H1 (cell line): ENCODE data around the gene LHFPL3. TPM values are rescaled to one million over a fixed set of nuclear protein-coding genes. Genes with fewer than 3 reads are reported as not detected.

Experiments used
- CTCF ChIA-PET: fragments of 300-600 bp; sonication (Branson Sonifier 250); formaldehyde crosslinking; loops from one replicate; lab custom pipeline; 2021; ENCODE audit not compliant: partially characterized antibody; lab: Charles Lee
- POLR2A ChIA-PET: fragments of 300-600 bp; sonication (Branson Sonifier 250); formaldehyde crosslinking; loops from one replicate; lab custom pipeline; 2021; ENCODE audit warnings: inconsistent platforms; ENCODE audit not compliant: partially characterized antibody; lab: Charles Lee
- DNase-seq, 2 experiments: peaks; one replicate each; pipeline versions ENCODE4 v3.0.0 to v3.0.0-alpha.2; 2010 to 2022; ENCODE audit warnings: low spot score in 2 of 2, low read depth in 1 of 2, mixed read lengths in 1 of 2
- FAIRE-seq: peaks from 2 replicates; lab custom pipeline; 2011; peaks lifted over from hg19 to GRCh38; lab: Jason Lieb, UNC
- H2AFZ ChIP-seq: 2 replicates; pipeline ENCODE4 v1.8.1; 2012; ENCODE audit warnings: low read length, inconsistent platforms
- H2AK5ac ChIP-seq: 2 replicates; pipeline ENCODE4 v1.6.1; 2013; ENCODE audit warnings: low read depth, low read length
- H2BK120ac ChIP-seq: replicated peaks from 2 replicates; pipeline ENCODE3; 2013; ENCODE audit warnings: low read depth, low read length, inconsistent platforms
- H2BK12ac ChIP-seq: 2 replicates; pipeline ENCODE4 v1.6.1; 2013; ENCODE audit warnings: low read depth, low read length
- H2BK15ac ChIP-seq: 2 replicates; pipeline ENCODE4 v1.6.1; 2013; ENCODE audit warnings: low read length
- H2BK20ac ChIP-seq: 2 replicates; pipeline ENCODE4 v1.6.1; 2013; ENCODE audit warnings: low read length
- H2BK5ac ChIP-seq: 2 replicates; pipeline ENCODE4 v1.6.1; 2013; ENCODE audit warnings: low read depth, low read length
- H3K14ac ChIP-seq: 2 replicates; pipeline ENCODE4 v1.6.1; 2013; ENCODE audit warnings: inconsistent platforms; ENCODE audit not compliant: insufficient read length
- H3K18ac ChIP-seq: 2 replicates; pipeline ENCODE4 v1.6.1; 2013; ENCODE audit warnings: low read length; ENCODE audit errors: extremely low read depth
- H3K23ac ChIP-seq: 2 replicates; pipeline ENCODE4 v1.6.1; 2013; ENCODE audit warnings: inconsistent platforms; ENCODE audit not compliant: insufficient read length
- H3K23me2 ChIP-seq: 2 replicates; pipeline ENCODE4 v1.6.1; 2013; ENCODE audit warnings: low read depth, low read length
- H3K27ac ChIP-seq: 2 replicates; pipeline ENCODE4 v1.6.1; 2011; ENCODE audit warnings: low read depth, low read length, inconsistent platforms
- H3K27me3 ChIP-seq, 4 experiments: replicated peaks in 1 of 4; 1 replicate in 1 of 4; 2 replicates in 3 of 4; pipeline versions ENCODE4 v1.6.1 to v1.8.1; 2011 to 2013; ENCODE audit warnings: low read length in 3 of 4, mild to moderate bottlenecking in 3 of 4, inconsistent platforms in 2 of 4, mixed read lengths in 2 of 4, moderate library complexity in 1 of 4; ENCODE audit not compliant: control insufficient read depth in 3 of 4, insufficient read depth in 3 of 4; ENCODE audit errors: extremely low read depth in 1 of 4
- H3K36me3 ChIP-seq, 4 experiments: 2 replicates each; pipeline versions ENCODE4 v1.6.1 to v1.8.1; 2011 to 2013; ENCODE audit warnings: mild to moderate bottlenecking in 4 of 4, low read length in 3 of 4, moderate library complexity in 2 of 4, control low read depth in 1 of 4, inconsistent platforms in 1 of 4; ENCODE audit not compliant: insufficient read depth in 4 of 4, control insufficient read depth in 2 of 4
- H3K4ac ChIP-seq: replicated peaks from 2 replicates; pipeline ENCODE3; 2013; ENCODE audit warnings: low read length, low read depth, mixed read lengths, inconsistent platforms; ENCODE audit not compliant: insufficient read length
- H3K4me1 ChIP-seq, 4 experiments: replicated peaks in 1 of 4; 1 replicate in 1 of 4; 2 replicates in 3 of 4; pipeline versions ENCODE4 v1.6.1 to v1.8.1; 2011 to 2013; ENCODE audit warnings: low read length in 3 of 4, inconsistent platforms in 2 of 4, mixed read lengths in 1 of 4; ENCODE audit not compliant: insufficient read depth in 4 of 4, control insufficient read depth in 3 of 4
- H3K4me2 ChIP-seq, 2 experiments: 2 replicates each; pipeline versions ENCODE4 v1.6.1 to v1.8.1; 2011 to 2013; ENCODE audit warnings: low read depth in 2 of 2, low read length in 2 of 2, control low read depth in 1 of 2, inconsistent platforms in 1 of 2, mild to moderate bottlenecking in 1 of 2; ENCODE audit not compliant: insufficient read depth in 1 of 2
- H3K4me3 ChIP-seq, 4 experiments: fragments of 200-600, 300-600 bp in 1 of 4; sonication (generic), shearing (Covaris generic), sonication (Bioruptor Twin) in 1 of 4; 2 replicates each; pipeline versions ENCODE4 v1.5.1 to v1.8.1; 2011 to 2016; ENCODE audit warnings: low read length in 4 of 4, low read depth in 3 of 4, control low read depth in 2 of 4, inconsistent platforms in 2 of 4, mild to moderate bottlenecking in 2 of 4, mixed read lengths in 1 of 4, moderate library complexity in 1 of 4; ENCODE audit not compliant: insufficient read depth in 2 of 4; ENCODE audit errors: extremely low read depth in 1 of 4
- H3K56ac ChIP-seq: replicated peaks from 2 replicates; pipeline ENCODE3; 2013; ENCODE audit warnings: low read depth, mild to moderate bottlenecking, mixed read lengths, low read length, inconsistent platforms; ENCODE audit not compliant: insufficient read length
- H3K79me1 ChIP-seq: 2 replicates; pipeline ENCODE4 v1.6.1; 2013; ENCODE audit warnings: low read depth, low read length, control low read depth
- H3K79me2 ChIP-seq, 2 experiments: 2 replicates each; pipeline versions ENCODE4 v1.6.1 to v1.8.1; 2012 to 2013; ENCODE audit warnings: low read length in 2 of 2, mild to moderate bottlenecking in 2 of 2, inconsistent platforms in 1 of 2; ENCODE audit not compliant: insufficient read depth in 2 of 2, control insufficient read depth in 1 of 2
- H3K9ac ChIP-seq, 4 experiments: replicated peaks in 1 of 4; 1 replicate in 1 of 4; 2 replicates in 3 of 4; pipeline versions ENCODE4 v1.6.1 to v1.8.1; 2011 to 2013; ENCODE audit warnings: low read depth in 3 of 4, low read length in 3 of 4, control low read depth in 2 of 4, mild to moderate bottlenecking in 2 of 4, moderate library complexity in 2 of 4, inconsistent platforms in 1 of 4; ENCODE audit errors: extremely low read depth in 1 of 4
- H3K9me3 ChIP-seq, 2 experiments: 2 replicates each; pipeline versions ENCODE4 v1.6.1 to v1.8.1; 2012 to 2013; ENCODE audit warnings: mild to moderate bottlenecking in 2 of 2, moderate library complexity in 2 of 2, control low read depth in 1 of 2, inconsistent platforms in 1 of 2, low read depth in 1 of 2, low read length in 1 of 2, mixed read lengths in 1 of 2; ENCODE audit not compliant: insufficient read depth in 2 of 2
- H4K20me1 ChIP-seq, 2 experiments: replicated peaks in 1 of 2; 2 replicates each; pipeline versions ENCODE3 to v1.8.1; 2011 to 2013; ENCODE audit warnings: inconsistent platforms in 2 of 2, low read length in 2 of 2, mild to moderate bottlenecking in 1 of 2; ENCODE audit not compliant: insufficient read depth in 2 of 2, control insufficient read depth in 1 of 2
- H4K5ac ChIP-seq: 2 replicates; pipeline ENCODE4 v1.6.1; 2013; ENCODE audit warnings: low read length, low read depth, mixed read lengths, inconsistent platforms; ENCODE audit not compliant: insufficient read length
- H4K8ac ChIP-seq: 2 replicates; pipeline ENCODE4 v1.8.0; 2013; ENCODE audit warnings: mild to moderate bottlenecking, moderate library complexity, low read length, inconsistent platforms; ENCODE audit not compliant: insufficient read depth; ENCODE audit errors: extremely low read depth
- H4K91ac ChIP-seq: replicated peaks from 2 replicates; pipeline ENCODE3; 2013; ENCODE audit warnings: low read length, mixed read lengths, inconsistent platforms; ENCODE audit not compliant: insufficient read length
- BCL11A ChIP-seq, 2 experiments: IDR thresholded peaks; one replicate each; pipeline ENCODE4 v1.6.1; 2011; ENCODE audit warnings: low read depth in 2 of 2, low read length in 2 of 2, mild to moderate bottlenecking in 2 of 2
- BRCA1 ChIP-seq: IDR thresholded peaks from 2 replicates; pipeline ENCODE4 v1.6.1; 2012; ENCODE audit warnings: low read depth, low read length, improper control_type of control experiment
- CHD1 ChIP-seq: IDR thresholded peaks from 2 replicates; pipeline ENCODE4 v1.6.1; 2012; ENCODE audit warnings: low read depth, low read length, improper control_type of control experiment
- CTBP2 ChIP-seq: IDR thresholded peaks from 2 replicates; pipeline ENCODE4 v1.7.0; 2011; ENCODE audit warnings: borderline replicate concordance, mild to moderate bottlenecking, moderate library complexity, mixed read lengths, low read length; ENCODE audit not compliant: insufficient read depth, insufficient read length
- KDM5A ChIP-seq: fragments of 200-600 bp; IDR thresholded peaks from 2 replicates; pipeline ENCODE4 v1.7.1; 2012; ENCODE audit warnings: mild to moderate bottlenecking, low read length, inconsistent platforms, mixed read lengths
- NRF1 ChIP-seq: IDR thresholded peaks from 2 replicates; pipeline ENCODE4 v1.6.1; 2011; ENCODE audit warnings: mild to moderate bottlenecking, low read depth, low read length, improper control_type of control experiment
- POLR2A ChIP-seq, 2 experiments: IDR thresholded peaks; 1 replicate in 1 of 2; 2 replicates in 1 of 2; pipeline ENCODE4 v1.6.1; 2011; ENCODE audit warnings: low read depth in 2 of 2, low read length in 2 of 2, mild to moderate bottlenecking in 2 of 2; ENCODE audit errors: control extremely low read depth in 1 of 2
- RAD21 ChIP-seq, 2 experiments: IDR thresholded peaks in 1 of 2; conservative IDR thresholded peaks in 1 of 2; 2 replicates each; pipeline ENCODE4 v1.6.1; 2011; ENCODE audit warnings: low read depth in 2 of 2, low read length in 2 of 2, improper control_type of control experiment in 1 of 2, inconsistent platforms in 1 of 2, mild to moderate bottlenecking in 1 of 2, moderate library complexity in 1 of 2
- RNF2 ChIP-seq: fragments of 200-900, 300-1000 bp; sonication (generic); IDR thresholded peaks from 2 replicates; pipeline ENCODE4 v1.7.1; 2016; ENCODE audit warnings: borderline replicate concordance, low read depth, mild to moderate bottlenecking, antibody characterized with exemption, low read length; ENCODE audit not compliant: poor library complexity, severe bottlenecking; ENCODE audit errors: missing control alignments
- SP1 ChIP-seq: IDR thresholded peaks from 2 replicates; pipeline ENCODE4 v1.6.1; 2011; ENCODE audit warnings: low read depth, low read length
- TEAD4 ChIP-seq: IDR thresholded peaks from 2 replicates; pipeline ENCODE4 v1.6.1; 2012; ENCODE audit warnings: low read depth, low read length, inconsistent platforms, mixed read lengths
- YY1 ChIP-seq: IDR thresholded peaks from 2 replicates; pipeline ENCODE4 v1.6.1; 2011; ENCODE audit warnings: low read depth, mild to moderate bottlenecking, low read length
- WGBS, 2 experiments: shearing (Covaris generic) in 1 of 2; methylation state at CpG; one replicate each; pipeline versions ENCODE4 v1.1.6 to v1.1.7; 2013 to 2015; ENCODE audit warnings: low lambda C conversion rate in 2 of 2, mixed read lengths in 2 of 2, inconsistent platforms in 1 of 2, low coverage in 1 of 2, missing lambda C conversion rate in 1 of 2; ENCODE audit not compliant: insufficient replicate concordance in 2 of 2, insufficient coverage in 1 of 2, insufficient read length in 1 of 2; ENCODE audit errors: extremely low coverage in 1 of 2, missing lambda C conversion rate in 1 of 2; 5-methylcytosine and 5-hydroxymethylcytosine counted together
- polyA plus RNA-seq, 7 experiments: library from polyadenylated mRNA; depleted of rRNA in 3 of 7; stranded (reverse) in 5 of 7; unstranded in 2 of 7; fragments of >200 nt in 5 of 7; fragments of 200-250 nt in 2 of 7; gene quantifications; 1 replicate in 5 of 7; 2 replicates in 1 of 7; 4 replicates in 1 of 7; pipeline versions ENCODE4 v1.2.1 to v1.2.3, GENCODE V29; 2011 to 2013; ENCODE audit warnings: missing spikeins in 2 of 7, mixed read lengths in 2 of 7
- total RNA-seq: library from RNA; stranded (reverse); fragmentation: NEBNext Ultra II Directional; extraction: Animal tissue kit (Norgen Biotek cat#: 25700); gene quantifications from 2 replicates; pipeline ENCODE4 v1.2.1, GENCODE V29; 2021
- TF ChIP-seq, protein P1 (sequence below): IDR thresholded peaks from 2 replicates; pipeline ENCODE4 v1.6.1; 2012; ENCODE audit warnings: low read length, inconsistent platforms

Gene LHFPL3
- total and polyA plus RNA-seq, 2 of the 8 experiments (the other 6 are each of a cell fraction or from before 2014, with no cell fraction given), result 0.24 to 0.50 TPM

DNA sequence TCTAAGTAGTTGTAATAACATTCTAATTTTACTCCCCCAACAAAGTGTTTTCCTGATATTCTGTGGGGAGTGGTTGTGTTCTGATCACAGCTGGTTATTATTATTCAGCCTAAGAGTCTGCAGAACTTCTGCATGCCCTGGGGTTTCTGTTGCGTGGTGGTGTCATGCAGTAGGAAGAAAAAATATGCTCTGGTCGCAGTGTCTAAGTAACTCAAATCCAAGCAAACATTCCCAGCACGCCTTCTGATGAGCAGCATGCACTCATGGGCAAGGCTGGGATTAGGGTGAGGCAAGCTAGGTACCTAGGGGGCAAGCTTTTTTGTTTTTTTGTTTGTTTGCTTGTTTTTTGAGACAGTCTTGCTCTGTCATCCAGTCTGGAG, 572.8 kb downstream of the LHFPL3 start:
- Histone ChIP-seq H4K20me1 (no peaks in the 10 kb centered on the region), H3K56ac (no peak overlapping the region), H2BK20ac (no peak overlapping the region), H3K23ac (no peak overlapping the region), H4K91ac (no peak overlapping the region), H4K5ac (no peak overlapping the region), H3K23me2 (no peaks in the 10 kb centered on the region), H3K9me3 (no peaks in the 10 kb centered on the region), H2BK12ac (no peak overlapping the region), H2AK5ac (no peak overlapping the region), H2BK5ac (no peak overlapping the region), H3K27ac (no peak overlapping the region), H3K4me1 (no peaks in the 10 kb centered on the region), H3K18ac (no peak overlapping the region), H3K79me2 (no peaks in the 10 kb centered on the region), H3K4ac (no peak overlapping the region), H2BK15ac (no peak overlapping the region), H3K27me3 (no peaks in the 10 kb centered on the region; a peak in 1 of 7 replicates), H3K36me3 (no peaks in the 10 kb centered on the region), H3K9ac (no peak overlapping the region), H4K8ac (no peak overlapping the region), H3K79me1 (no peaks in the 10 kb centered on the region), H2BK120ac (no peak overlapping the region), H3K4me2 (no peak overlapping the region), H3K4me3 (no peak overlapping the region), H2AFZ (no peak overlapping the region), H3K14ac (no peak overlapping the region)
- FAIRE-seq (no peak), DNase-seq (no peak)
- WGBS, 2 experiments, result 84% methylated on average over 3 of the region's 3 CpGs; no CpG with 5 or more reads in 1 of the 2 experiments
- ChIA-PET CTCF (interaction anchor here (0.7 to 3.1 kb wide), 6 partner anchors 9 to 182 kb away, joined by 3 to 19 read pairs (median 4); no protein-coding TSS in a partner anchor), POLR2A (no interaction called here)
- no peak for TF ChIP-seq BCL11A (IDR thresholded peaks at IDR 0.05; ENCODE audit: low read depth in 2 of 2, low read length in 2 of 2)
- TF ChIP-seq RNF2, result no peak
- TF ChIP-seq CTBP2, result no peak
- no peak for TF ChIP-seq POLR2A (IDR thresholded peaks at IDR 0.05; ENCODE audit: control extremely low read depth in 1 of 2, low read depth in 2 of 2, low read length in 2 of 2)
- TF ChIP-seq RAD21 (IDR thresholded peaks at IDR 0.05 in 1 of 2, conservative IDR thresholded peaks at IDR 0.05 in 1 of 2; ENCODE audit: low read depth in 2 of 2, low read length in 2 of 2), result no peak
- no peak for TF ChIP-seq YY1
- no peak for TF ChIP-seq CHD1
- TF ChIP-seq SP1, result no peak
- TF ChIP-seq, protein P1, sequence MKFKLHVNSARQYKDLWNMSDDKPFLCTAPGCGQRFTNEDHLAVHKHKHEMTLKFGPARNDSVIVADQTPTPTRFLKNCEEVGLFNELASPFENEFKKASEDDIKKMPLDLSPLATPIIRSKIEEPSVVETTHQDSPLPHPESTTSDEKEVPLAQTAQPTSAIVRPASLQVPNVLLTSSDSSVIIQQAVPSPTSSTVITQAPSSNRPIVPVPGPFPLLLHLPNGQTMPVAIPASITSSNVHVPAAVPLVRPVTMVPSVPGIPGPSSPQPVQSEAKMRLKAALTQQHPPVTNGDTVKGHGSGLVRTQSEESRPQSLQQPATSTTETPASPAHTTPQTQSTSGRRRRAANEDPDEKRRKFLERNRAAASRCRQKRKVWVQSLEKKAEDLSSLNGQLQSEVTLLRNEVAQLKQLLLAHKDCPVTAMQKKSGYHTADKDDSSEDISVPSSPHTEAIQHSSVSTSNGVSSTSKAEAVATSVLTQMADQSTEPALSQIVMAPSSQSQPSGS, result no peak
- TF ChIP-seq TEAD4, result no peak
- TF ChIP-seq KDM5A, result no peak
- TF ChIP-seq NRF1, result no peak
- no peak for TF ChIP-seq BRCA1
